A673 (cell line): ENCODE results near the gene HES5. TPM values are rescaled to one million over a fixed set of nuclear protein-coding genes. Genes with fewer than 3 reads are reported as not detected.

ENCODE experiments used
- BruUV-seq: library from RNA; stranded (reverse); fragments of 400-500 nt; replicated peaks from 2 replicates; lab custom pipeline; 2021; lab: Mats Ljungman, UMichigan
- CTCF ChIA-PET: fragments of 300-600 bp; sonication (Branson Sonifier 250); formaldehyde crosslinking; loops from one replicate; lab custom pipeline; 2022; ENCODE audit warnings: antibody characterized with exemption; lab: Charles Lee
- POLR2A ChIA-PET: fragments of 300-600 bp; sonication (Branson Sonifier 250); formaldehyde crosslinking; loops from one replicate; lab custom pipeline; 2022; ENCODE audit warnings: antibody characterized with exemption; ENCODE audit not compliant: low non-redundant PET; lab: Charles Lee
- DNase-seq: peaks from one replicate; pipeline ENCODE4 v3.0.0-alpha.2; 2015; ENCODE audit warnings: low spot score
- H3K27ac ChIP-seq: fragments of 200-600 bp; sonication (generic); 2 replicates; pipeline ENCODE4 v1.5.1; 2016; ENCODE audit warnings: mixed run types, low read depth, mild to moderate bottlenecking, mixed read lengths, antibody characterized with exemption, low read length; ENCODE audit not compliant: poor library complexity, severe bottlenecking
- H3K27me3 ChIP-seq: fragments of 200-600 bp; sonication (generic); replicated peaks from 2 replicates; pipeline ENCODE4 v1.6.1; 2017; ENCODE audit warnings: mixed run types, low read depth, mild to moderate bottlenecking, mixed read lengths, antibody characterized with exemption, low read length; ENCODE audit not compliant: insufficient read depth, poor library complexity
- H3K36me3 ChIP-seq: fragments of 200-600 bp; sonication (generic); 2 replicates; pipeline ENCODE4 v1.6.1; 2016; ENCODE audit warnings: mixed run types, mild to moderate bottlenecking, mixed read lengths, antibody characterized with exemption, low read length; ENCODE audit not compliant: insufficient read depth, poor library complexity, severe bottlenecking
- H3K4me1 ChIP-seq: fragments of 200-600 bp; sonication (generic); 2 replicates; pipeline ENCODE4 v1.6.1; 2017; ENCODE audit warnings: mixed run types, mild to moderate bottlenecking, mixed read lengths, antibody characterized with exemption, low read length; ENCODE audit not compliant: insufficient read depth, poor library complexity, severe bottlenecking
- H3K4me3 ChIP-seq: fragments of 200-600 bp; sonication (generic); 2 replicates; pipeline ENCODE4 v1.5.1; 2016; ENCODE audit warnings: low read depth, mixed run types, mild to moderate bottlenecking, mixed read lengths, low read length; ENCODE audit not compliant: poor library complexity, severe bottlenecking
- H3K9me3 ChIP-seq: fragments of 200-600 bp; sonication (generic); 2 replicates; pipeline ENCODE4 v1.6.1; 2016; ENCODE audit warnings: mixed run types, low read depth, mild to moderate bottlenecking, mixed read lengths, antibody characterized with exemption, low read length; ENCODE audit not compliant: poor library complexity, severe bottlenecking
- CTCF ChIP-seq: fragments of 300-800, 200-600 bp; sonication (generic); conservative IDR thresholded peaks from 2 replicates; pipeline ENCODE4 v1.5.1; 2017; ENCODE audit warnings: low read depth, mild to moderate bottlenecking, antibody characterized with exemption, low read length, moderate library complexity, mixed read lengths
- EZH2 ChIP-seq: fragments of 200-600 bp; sonication (generic); IDR thresholded peaks from 2 replicates; pipeline ENCODE4 v1.6.1; 2017; ENCODE audit warnings: borderline replicate concordance, low read depth, mild to moderate bottlenecking, mixed read lengths, antibody characterized with exemption, low read length; ENCODE audit not compliant: poor library complexity, severe bottlenecking
- intact Hi-C: fragments of 100-400 bp; cut with micrococcal nuclease; formaldehyde crosslinking; loops from one replicate; pipeline ENCODE4 v1.10.0; 2022; ENCODE audit not compliant: unreplicated experiment
- total RNA-seq: library from RNA; stranded (reverse); gene quantifications from 2 replicates; pipeline ENCODE4 v1.2.3, GENCODE V29; 2021

Gene HES5
- total RNA-seq, 1 experiment from 2014 or later: not detected

DNA sequence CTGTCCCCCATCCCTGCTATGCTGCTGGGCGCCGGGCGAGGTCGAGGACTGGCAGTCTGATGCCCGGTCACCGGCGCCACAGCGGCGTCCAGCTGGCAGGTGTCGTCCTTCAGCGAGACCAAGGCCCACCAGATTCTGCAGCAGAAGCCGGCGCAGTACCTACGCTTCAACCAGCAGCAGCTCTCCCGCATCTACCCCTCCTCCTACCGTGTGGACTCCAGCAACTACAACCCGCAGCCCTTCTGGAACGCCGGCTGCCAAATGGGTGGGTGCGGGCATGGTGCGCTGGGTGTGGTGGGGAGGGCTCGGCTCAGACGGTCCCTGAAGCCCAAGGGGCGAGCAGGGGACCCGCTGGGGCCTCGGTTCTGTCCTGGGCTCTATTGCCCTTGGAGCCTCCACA is 33.3 kb downstream of the HES5 start:
- Histone ChIP-seq H3K27me3 (no peaks in the 10 kb centered on the region), H3K4me1 (no peaks in the 10 kb centered on the region), H3K9me3 (no peaks in the 10 kb centered on the region), H3K27ac (no peak overlapping the region), H3K36me3 (no peaks in the 10 kb centered on the region), H3K4me3 (no peak overlapping the region)
- intact Hi-C loops: no loop called here
- ChIA-PET CTCF (no interaction called here), POLR2A (no interaction called here)
- TF ChIP-seq EZH2 (no peak), CTCF (no peak)
- no peak for DNase-seq
- BruUV-seq: no TSS peak

DNA sequence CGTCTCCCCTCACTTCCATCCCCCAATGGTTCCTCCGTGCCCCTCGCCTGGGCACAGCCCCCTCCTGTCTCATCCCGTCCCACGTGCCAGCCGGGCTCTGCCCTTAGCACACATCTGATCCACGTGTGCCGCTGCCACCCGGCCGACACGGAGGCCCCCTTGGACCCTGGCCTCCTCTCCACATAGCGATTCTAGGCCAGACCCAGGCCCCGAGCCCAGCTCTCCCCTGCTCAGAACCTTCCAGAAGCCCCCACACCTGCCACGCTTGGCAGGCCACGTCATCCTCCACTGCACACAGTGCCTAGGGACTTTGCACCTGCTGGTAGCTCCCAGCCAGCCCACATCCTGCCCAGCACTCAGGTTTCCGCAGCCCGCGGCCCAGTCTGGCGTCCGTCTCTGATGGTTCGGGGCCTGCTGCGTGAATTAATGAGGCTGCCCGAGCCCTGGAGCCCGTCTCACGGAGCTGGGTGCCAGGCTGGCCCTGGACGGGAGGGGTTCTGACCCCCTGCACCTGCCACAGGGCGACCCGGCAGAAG is 33.9 kb downstream of the HES5 start:
- BruUV-seq: no TSS peak

DNA sequence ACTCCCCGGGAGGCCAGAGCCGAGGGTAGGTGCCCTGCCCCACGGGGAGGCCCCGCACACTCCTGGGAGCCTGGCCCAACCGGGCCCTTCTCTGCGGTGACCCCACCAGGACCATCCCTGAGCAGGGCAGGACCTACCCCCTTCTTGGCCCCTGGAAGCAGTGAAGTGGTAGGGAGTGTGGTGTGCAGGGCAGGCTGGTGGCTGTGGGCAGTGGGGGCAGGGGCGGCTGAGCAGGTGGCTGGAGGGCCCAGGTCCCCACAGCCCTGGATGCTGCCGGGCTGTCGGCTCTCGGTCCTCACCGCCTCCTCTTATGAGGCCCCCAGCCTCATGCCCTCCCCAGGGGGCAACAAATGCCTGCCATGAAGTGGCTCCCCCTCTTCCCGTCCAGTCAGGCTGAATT is 34.5 kb downstream of the HES5 start:
- Histone ChIP-seq H3K27me3 (no peaks in the 10 kb centered on the region), H3K36me3 (no peaks in the 10 kb centered on the region), H3K4me3 (no peak overlapping the region), H3K27ac (no peak overlapping the region), H3K4me1 (no peaks in the 10 kb centered on the region), H3K9me3 (no peaks in the 10 kb centered on the region)
- ChIA-PET POLR2A (no interaction called here), CTCF (no interaction called here)
- BruUV-seq: no TSS peak
- DNase-seq: no peak
- intact Hi-C loops: no loop called here
- no peak for TF ChIP-seq EZH2

More for the DNA sequence above, 33.9 kb downstream of the HES5 start:
- Histone ChIP-seq H3K27me3 (no peaks in the 10 kb centered on the region), H3K36me3 (no peaks in the 10 kb centered on the region), H3K9me3 (no peaks in the 10 kb centered on the region), H3K27ac (no peak overlapping the region), H3K4me3 (no peak overlapping the region), H3K4me1 (no peaks in the 10 kb centered on the region)
- TF ChIP-seq EZH2: no peak
- TF ChIP-seq CTCF: no peak
- POLR2A ChIA-PET: no interaction called here
- CTCF ChIA-PET: no interaction called here
- DNase-seq: no peak
- intact Hi-C loops: no loop called here

- ChIA-PET CTCF (no interaction called here), POLR2A (no interaction called here)
- Histone ChIP-seq H3K4me1 (no peaks in the 10 kb centered on the region), H3K9me3 (no peaks in the 10 kb centered on the region), H3K27me3 (no peaks in the 10 kb centered on the region), H3K36me3 (no peaks in the 10 kb centered on the region), H3K4me3 (no peak overlapping the region), H3K27ac (no peak overlapping the region)
- intact Hi-C loops: no loop called here
- TF ChIP-seq EZH2: no peak
- TF ChIP-seq CTCF: no peak
- DNase-seq: no peak
- no TSS peak for BruUV-seq
Measured at GRCh38 chr1:2495026-2495425, 35.0 kb downstream of the HES5 start.
